ENCODE measurements around the gene STK32C.

STK32C gene

GRCh38 chr10:132194726-132195125, 113.0 kb downstream of the STK32C start:
- H3K4me3 ChIP-seq (ENCODE audit: low read depth, low read length) = no peak overlapping the region

GRCh38 chr10:132193907-132194552, 113.7 kb downstream of the STK32C start:
- no peak overlapping the region for H3K4me3 ChIP-seq (ENCODE audit: low read depth, low read length)
- DNase-seq (ENCODE audit: low read depth) = peak; percentile 22
- TF ChIP-seq, protein P1, sequence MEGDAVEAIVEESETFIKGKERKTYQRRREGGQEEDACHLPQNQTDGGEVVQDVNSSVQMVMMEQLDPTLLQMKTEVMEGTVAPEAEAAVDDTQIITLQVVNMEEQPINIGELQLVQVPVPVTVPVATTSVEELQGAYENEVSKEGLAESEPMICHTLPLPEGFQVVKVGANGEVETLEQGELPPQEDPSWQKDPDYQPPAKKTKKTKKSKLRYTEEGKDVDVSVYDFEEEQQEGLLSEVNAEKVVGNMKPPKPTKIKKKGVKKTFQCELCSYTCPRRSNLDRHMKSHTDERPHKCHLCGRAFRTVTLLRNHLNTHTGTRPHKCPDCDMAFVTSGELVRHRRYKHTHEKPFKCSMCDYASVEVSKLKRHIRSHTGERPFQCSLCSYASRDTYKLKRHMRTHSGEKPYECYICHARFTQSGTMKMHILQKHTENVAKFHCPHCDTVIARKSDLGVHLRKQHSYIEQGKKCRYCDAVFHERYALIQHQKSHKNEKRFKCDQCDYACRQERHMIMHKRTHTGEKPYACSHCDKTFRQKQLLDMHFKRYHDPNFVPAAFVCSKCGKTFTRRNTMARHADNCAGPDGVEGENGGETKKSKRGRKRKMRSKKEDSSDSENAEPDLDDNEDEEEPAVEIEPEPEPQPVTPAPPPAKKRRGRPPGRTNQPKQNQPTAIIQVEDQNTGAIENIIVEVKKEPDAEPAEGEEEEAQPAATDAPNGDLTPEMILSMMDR (conservative IDR thresholded peaks at IDR 0.05; ENCODE audit: low read depth, low read length) = no peak

More at GRCh38 chr10:132194726-132195125, 113.0 kb downstream of the STK32C start:
- TF ChIP-seq, protein P1 (conservative IDR thresholded peaks at IDR 0.05; ENCODE audit: low read depth, low read length) = no peak
- DNase-seq (ENCODE audit: low read depth) = no peak

- H3K4me3 ChIP-seq (ENCODE audit: low read depth, low read length) = no peak overlapping the region
- TF ChIP-seq, protein P1 (conservative IDR thresholded peaks at IDR 0.05; ENCODE audit: low read depth, low read length) = no peak
- no peak for DNase-seq (ENCODE audit: low read depth)
Measured at GRCh38 chr10:132192991-132193665, 114.6 kb downstream of the STK32C start.

DNA sequence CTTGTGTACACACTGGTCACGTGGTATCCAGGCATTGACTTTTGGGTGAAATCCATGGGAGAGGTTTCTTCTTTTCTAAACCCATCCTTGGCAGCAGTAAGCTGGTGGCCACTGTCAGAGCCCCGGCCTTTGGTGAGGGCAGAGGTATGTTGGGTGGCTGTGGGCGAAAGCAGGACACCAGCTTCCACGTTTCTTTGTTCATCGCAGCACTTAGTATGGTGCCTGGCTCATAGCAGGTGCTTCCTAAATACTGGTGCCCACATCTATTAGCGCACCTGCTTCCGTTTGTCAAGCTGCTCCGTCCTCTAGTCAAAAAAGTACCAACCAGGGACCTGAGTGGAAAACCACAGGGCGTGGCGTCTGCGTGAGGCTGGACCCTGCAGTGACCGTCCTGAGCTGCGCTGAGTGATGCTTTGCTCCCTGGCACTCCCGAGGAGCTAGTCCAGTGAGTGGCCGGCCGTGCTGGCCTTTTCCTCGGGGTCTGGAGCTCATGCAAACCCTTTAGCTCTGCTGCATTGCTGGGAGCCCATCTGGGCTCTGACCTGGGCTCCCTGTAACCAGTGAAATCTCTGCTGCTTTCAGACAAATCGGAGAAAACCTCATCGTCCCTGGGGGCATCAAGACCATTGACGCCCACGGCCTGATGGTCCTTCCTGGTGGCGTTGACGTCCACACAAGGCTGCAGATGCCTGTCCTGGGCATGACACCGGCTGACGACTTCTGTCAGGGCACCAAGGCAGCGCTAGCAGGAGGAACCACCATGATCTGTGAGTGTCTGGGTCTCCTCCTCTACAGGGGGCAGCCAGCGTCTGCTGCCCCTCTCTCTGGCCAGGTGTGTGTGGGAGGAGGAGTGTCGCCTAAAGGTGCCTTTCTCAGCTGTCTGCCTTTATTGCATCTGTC, 115.4 kb downstream of the STK32C start:
- DNase-seq (ENCODE audit: low read depth) = no peak
- TF ChIP-seq, protein P1 (conservative IDR thresholded peaks at IDR 0.05; ENCODE audit: low read depth, low read length) = no peak
- no peak overlapping the region for H3K4me3 ChIP-seq (ENCODE audit: low read depth, low read length)

DNA sequence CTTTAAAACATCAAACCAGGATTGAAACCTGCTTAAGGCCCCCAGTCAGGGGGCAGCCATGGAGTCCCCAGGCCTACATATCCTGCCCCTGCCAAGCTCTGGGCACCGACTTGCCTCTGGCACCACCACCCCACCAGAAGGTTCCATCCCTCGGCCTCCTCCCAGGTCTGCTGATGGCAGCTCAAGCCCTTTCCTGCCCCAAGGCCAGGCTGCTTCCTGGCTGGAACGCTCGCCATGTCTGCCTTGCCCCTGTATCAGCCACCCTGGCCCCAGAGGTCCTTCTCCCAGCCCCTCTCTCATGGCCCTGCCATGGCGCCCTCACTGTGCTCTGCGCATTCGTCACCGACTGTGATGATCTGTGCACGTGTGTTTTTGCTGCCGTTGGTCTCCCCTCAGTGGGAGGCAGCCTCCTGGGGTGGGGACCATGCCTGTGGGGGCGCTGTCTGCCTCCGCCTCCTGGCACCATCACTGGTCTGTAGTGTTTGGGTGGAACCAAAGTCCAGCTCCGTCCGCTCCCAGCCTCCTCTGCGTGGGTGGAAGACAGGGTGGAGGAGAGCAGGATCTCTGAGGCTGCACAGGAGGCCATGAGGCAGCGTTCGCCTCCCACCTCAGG, 117.8 kb downstream of the STK32C start:
- no peak for DNase-seq (ENCODE audit: low read depth)
- no peak overlapping the region for H3K4me3 ChIP-seq (ENCODE audit: low read depth, low read length)
- TF ChIP-seq, protein P1 (conservative IDR thresholded peaks at IDR 0.05; ENCODE audit: low read depth, low read length) = no peak

GRCh38 chr10:132189016-132189415, 118.7 kb downstream of the STK32C start:
- H3K4me3 ChIP-seq (ENCODE audit: low read depth, low read length) = no peak overlapping the region
- TF ChIP-seq, protein P1 (conservative IDR thresholded peaks at IDR 0.05; ENCODE audit: low read depth, low read length) = no peak
- DNase-seq (ENCODE audit: low read depth) = no peak

All from choroid plexus epithelial cell (primary cell).